ENCODE data around the gene THBS3.

DNA sequence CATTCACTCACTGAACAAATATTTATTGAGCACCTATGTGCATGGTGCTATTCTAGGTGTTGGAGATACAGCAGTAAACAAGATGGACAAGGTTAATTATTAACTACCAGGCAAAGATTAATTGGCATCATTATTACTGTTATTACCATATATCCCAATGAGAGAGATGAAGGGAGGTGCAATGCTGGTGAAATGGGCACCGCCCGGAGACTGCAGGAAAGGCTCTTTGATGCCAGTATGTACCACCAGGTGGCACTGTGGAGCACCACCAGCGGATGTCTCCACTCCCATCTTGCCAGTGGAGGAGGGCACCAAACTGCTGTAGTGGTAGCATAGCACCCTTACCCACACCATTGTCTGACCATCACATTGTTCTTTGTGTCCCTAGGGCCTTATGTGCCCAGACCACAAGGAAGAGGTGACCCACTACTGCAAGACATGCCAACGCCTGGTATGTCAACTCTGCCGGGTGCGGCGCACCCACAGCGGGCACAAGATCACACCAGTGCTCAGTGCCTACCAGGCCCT is 31.1 kb downstream of the THBS3 start:
- TF ChIP-seq POLR2AphosphoS5 (IDR thresholded peaks at IDR 0.05) = peak; percentile 72
- TF ChIP-seq POLR2A (IDR thresholded peaks at IDR 0.05) = no peak
